ENCODE results near the gene RNF213.

The RNF213 gene

DNA sequence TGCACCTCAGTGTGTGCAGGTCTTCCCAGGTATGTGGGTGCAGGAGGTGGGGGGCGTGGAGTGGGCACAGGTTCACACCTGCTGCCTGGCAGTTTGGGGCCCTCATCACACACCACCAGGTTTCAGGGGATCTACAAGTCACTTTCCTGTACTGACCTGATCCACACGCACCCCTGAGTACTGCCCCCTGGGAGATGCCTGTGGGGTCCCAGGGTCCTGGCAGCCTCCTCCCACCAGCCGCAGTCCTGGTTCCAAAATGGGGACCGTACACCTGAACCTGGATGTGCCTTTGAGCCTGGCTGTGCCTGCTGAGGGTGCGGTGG, 25.9 kb downstream of the RNF213 start:
- no peaks in the 10 kb centered on the region for H3K9me3 ChIP-seq (ENCODE audit: severe bottlenecking)
- TF ChIP-seq, protein P1, sequence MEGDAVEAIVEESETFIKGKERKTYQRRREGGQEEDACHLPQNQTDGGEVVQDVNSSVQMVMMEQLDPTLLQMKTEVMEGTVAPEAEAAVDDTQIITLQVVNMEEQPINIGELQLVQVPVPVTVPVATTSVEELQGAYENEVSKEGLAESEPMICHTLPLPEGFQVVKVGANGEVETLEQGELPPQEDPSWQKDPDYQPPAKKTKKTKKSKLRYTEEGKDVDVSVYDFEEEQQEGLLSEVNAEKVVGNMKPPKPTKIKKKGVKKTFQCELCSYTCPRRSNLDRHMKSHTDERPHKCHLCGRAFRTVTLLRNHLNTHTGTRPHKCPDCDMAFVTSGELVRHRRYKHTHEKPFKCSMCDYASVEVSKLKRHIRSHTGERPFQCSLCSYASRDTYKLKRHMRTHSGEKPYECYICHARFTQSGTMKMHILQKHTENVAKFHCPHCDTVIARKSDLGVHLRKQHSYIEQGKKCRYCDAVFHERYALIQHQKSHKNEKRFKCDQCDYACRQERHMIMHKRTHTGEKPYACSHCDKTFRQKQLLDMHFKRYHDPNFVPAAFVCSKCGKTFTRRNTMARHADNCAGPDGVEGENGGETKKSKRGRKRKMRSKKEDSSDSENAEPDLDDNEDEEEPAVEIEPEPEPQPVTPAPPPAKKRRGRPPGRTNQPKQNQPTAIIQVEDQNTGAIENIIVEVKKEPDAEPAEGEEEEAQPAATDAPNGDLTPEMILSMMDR (IDR thresholded peaks at IDR 0.05; ENCODE audit: low read depth, low read length) = no peak
- H3K36me3 ChIP-seq = peaks cover 60% of the 10 kb centered on the region
- no peak for DNase-seq
- no peak overlapping the region for H3K27ac ChIP-seq
- H3K27me3 ChIP-seq (ENCODE audit: insufficient read depth, low read depth, severe bottlenecking) = no peaks in the 10 kb centered on the region
- H3K4me3 ChIP-seq (ENCODE audit: low read depth, low read length) = no peak overlapping the region

DNA sequence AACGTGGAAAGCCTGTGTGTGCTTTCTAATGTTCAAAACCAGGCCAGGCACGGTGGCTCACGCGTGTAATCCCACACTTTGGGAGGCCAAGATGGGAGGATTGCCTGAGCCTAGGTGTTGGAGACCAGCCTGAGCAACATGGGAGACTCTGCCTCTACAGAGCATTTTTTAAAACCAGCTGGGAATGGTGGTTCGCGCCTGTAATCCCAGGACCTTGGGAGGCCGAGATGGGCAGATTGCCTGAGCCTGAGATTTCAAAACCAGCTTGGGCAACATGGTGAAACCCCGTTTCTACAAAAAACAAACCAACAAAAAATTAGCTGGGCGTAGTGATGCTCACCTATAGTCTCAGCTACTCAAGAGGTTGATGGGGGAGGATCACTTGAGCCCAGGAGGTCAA, 26.4 kb downstream of the RNF213 start:
- DNase-seq = no peak
- no peaks in the 10 kb centered on the region for H3K27me3 ChIP-seq (ENCODE audit: insufficient read depth, low read depth, severe bottlenecking)
- TF ChIP-seq, protein P1 (IDR thresholded peaks at IDR 0.05; ENCODE audit: low read depth, low read length) = no peak
- no peaks in the 10 kb centered on the region for H3K9me3 ChIP-seq (ENCODE audit: severe bottlenecking)
- peaks cover 60% of the 10 kb centered on the region for H3K36me3 ChIP-seq
- no peak overlapping the region for H3K4me3 ChIP-seq (ENCODE audit: low read depth, low read length)
- H3K27ac ChIP-seq = no peak overlapping the region

DNA sequence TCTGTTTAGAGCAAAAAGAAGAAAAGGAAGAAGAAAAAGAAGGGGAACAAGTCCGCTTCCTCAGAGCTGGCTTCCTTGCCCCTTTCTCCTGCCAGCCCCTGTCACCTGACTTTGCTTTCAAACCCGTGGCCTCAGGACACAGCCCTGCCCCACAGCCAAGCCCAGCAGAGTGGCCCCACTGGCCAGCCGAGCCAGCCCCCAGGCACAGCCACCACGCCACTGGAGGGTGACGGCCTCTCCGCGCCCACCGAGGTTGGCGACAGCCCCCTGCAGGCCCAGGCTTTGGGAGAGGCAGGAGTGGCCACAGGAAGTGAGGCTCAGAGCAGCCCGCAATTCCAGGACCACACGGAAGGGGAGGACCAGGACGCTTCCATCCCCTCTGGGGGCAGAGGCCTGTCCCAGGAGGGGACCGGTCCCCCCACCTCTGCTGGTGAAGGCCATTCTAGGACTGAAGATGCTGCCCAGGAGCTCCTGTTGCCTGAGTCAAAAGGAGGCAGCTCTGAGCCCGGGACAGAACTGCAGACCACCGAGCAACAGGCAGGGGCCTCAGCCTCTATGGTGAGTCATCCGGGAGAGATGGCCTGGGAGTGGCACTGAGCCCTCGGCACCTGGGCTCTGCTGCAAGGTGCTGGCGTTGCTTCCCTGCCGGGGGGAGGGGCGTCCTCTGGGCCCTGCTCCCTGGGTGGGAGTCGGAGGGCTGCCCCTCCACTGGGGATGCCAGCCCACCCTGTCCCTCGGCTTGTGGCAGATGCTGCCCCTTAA, 27.3 kb downstream of the RNF213 start:
- H3K4me3 ChIP-seq (ENCODE audit: low read depth, low read length) = no peak overlapping the region
- TF ChIP-seq, protein P1 (IDR thresholded peaks at IDR 0.05; ENCODE audit: low read depth, low read length) = no peak
- DNase-seq = no peak
- peaks cover 66% of the 10 kb centered on the region for H3K36me3 ChIP-seq
- no peaks in the 10 kb centered on the region for H3K27me3 ChIP-seq (ENCODE audit: insufficient read depth, low read depth, severe bottlenecking)
- no peaks in the 10 kb centered on the region for H3K9me3 ChIP-seq (ENCODE audit: severe bottlenecking)
- no peak overlapping the region for H3K27ac ChIP-seq

DNA sequence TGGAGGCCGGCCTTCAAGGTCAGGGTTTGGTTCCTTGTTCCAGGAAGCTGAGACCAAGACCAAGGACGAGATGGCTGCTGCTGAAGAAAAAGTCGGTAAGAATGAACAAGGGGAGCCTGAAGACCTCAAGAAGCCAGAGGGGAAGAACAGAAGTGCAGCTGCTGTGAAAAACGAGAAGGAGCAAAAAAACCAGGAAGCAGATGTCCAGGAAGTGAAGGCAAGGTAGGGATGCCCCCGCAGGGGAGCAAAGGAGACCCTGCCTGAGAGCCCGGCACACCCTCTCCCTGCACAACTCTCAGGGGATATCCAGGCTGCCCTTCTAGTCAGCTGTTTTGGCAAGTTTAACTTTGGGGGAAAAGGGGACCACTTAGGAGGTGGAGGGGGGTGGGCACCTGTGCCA, 29.0 kb downstream of the RNF213 start:
- Histone ChIP-seq H3K36me3 (peaks cover 79% of the 10 kb centered on the region), H3K9me3 (ENCODE audit: severe bottlenecking) (no peaks in the 10 kb centered on the region), H3K27ac (no peak overlapping the region), H3K27me3 (ENCODE audit: insufficient read depth, low read depth, severe bottlenecking) (no peaks in the 10 kb centered on the region), H3K4me3 (ENCODE audit: low read depth, low read length) (no peak overlapping the region)
- TF ChIP-seq, protein P1 (IDR thresholded peaks at IDR 0.05; ENCODE audit: low read depth, low read length) = no peak
- DNase-seq = no peak

DNA sequence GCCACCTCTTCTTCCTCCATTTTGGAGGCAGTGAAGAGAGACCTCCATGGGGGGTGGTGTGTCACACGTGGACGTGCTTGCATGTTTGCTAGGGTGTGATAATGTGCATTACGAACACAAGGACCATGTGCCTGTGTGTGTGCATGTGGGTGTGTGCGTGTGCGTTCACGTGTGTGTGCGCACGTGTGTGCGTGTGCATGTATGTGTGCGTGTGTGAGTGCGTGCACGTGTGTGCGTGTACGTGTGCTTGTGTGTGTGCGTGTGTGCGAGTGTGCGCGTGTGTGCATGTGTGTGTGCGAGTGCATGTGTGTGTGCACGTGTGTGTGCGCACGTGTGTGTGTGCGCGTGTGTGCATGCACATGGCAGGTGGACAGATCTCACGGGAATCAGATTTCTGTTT, 29.5 kb downstream of the RNF213 start:
- no peak overlapping the region for H3K27ac ChIP-seq

More for the DNA sequence above, 29.5 kb downstream of the RNF213 start:
- H3K36me3 ChIP-seq = peaks cover 80% of the 10 kb centered on the region
- TF ChIP-seq, protein P1 (IDR thresholded peaks at IDR 0.05; ENCODE audit: low read depth, low read length) = no peak
- no peak overlapping the region for H3K4me3 ChIP-seq (ENCODE audit: low read depth, low read length)
- DNase-seq = no peak
- no peaks in the 10 kb centered on the region for H3K27me3 ChIP-seq (ENCODE audit: insufficient read depth, low read depth, severe bottlenecking)
- no peaks in the 10 kb centered on the region for H3K9me3 ChIP-seq (ENCODE audit: severe bottlenecking)
